ENCODE data around the gene IZUMO1. TPM values are rescaled to one million over a fixed set of nuclear protein-coding genes. Genes with fewer than 3 reads are reported as not detected.

Gene IZUMO1
- total RNA-seq, 1 experiment from 2014 or later, result 0.12 TPM

- no peak for DNase-seq (ENCODE audit: low read depth)
Measured at GRCh38 chr19:48757089-48757675, 10.5 kb upstream of the IZUMO1 start.

DNA sequence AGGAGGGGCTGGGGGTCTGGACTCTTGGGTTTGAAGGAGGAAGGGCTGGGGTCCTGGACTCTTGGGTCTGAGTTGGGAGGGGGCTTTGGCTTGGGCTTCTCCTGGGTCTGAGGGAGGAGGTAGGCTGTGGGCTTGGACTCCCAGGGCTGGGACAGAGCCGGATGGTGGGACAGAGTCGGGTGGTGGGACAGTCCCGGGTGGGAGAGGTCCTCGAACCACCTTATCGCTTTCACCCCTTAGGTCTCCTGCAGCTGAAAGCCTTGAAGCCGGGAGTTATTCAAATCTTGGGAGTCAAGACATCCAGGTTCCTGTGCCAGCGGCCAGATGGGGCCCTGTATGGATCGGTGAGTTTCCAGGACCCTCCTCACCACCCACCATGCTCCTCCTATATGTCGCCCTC, 10.0 kb upstream of the IZUMO1 start:
- DNase-seq (ENCODE audit: low read depth), result no peak

DNA sequence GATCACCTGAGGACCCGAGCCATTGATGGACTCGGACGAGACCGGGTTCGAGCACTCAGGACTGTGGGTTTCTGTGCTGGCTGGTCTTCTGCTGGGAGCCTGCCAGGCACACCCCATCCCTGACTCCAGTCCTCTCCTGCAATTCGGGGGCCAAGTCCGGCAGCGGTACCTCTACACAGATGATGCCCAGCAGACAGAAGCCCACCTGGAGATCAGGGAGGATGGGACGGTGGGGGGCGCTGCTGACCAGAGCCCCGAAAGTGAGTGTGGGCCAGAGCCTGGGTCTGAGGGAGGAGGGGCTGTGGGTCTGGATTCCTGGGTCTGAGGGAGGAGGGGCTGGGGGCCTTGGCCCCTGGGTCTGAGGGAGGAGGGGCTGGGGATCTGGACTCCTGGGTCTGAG, 9.5 kb upstream of the IZUMO1 start:
- no peak for DNase-seq (ENCODE audit: low read depth)

DNA sequence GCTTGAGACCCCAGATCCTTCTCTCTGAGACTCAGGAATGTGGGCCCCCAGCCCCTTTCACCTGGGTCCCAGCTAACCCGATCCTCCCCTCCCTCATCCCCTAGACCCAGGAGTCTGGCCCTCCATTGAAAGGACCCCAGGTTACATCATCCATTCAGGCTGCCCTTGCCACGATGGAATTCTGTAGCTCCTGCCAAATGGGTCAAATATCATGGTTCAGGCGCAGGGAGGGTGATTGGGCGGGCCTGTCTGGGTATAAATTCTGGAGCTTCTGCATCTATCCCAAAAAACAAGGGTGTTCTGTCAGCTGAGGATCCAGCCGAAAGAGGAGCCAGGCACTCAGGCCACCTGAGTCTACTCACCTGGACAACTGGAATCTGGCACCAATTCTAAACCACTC, 9.1 kb upstream of the IZUMO1 start:
- no peak for DNase-seq (ENCODE audit: low read depth)

DNA sequence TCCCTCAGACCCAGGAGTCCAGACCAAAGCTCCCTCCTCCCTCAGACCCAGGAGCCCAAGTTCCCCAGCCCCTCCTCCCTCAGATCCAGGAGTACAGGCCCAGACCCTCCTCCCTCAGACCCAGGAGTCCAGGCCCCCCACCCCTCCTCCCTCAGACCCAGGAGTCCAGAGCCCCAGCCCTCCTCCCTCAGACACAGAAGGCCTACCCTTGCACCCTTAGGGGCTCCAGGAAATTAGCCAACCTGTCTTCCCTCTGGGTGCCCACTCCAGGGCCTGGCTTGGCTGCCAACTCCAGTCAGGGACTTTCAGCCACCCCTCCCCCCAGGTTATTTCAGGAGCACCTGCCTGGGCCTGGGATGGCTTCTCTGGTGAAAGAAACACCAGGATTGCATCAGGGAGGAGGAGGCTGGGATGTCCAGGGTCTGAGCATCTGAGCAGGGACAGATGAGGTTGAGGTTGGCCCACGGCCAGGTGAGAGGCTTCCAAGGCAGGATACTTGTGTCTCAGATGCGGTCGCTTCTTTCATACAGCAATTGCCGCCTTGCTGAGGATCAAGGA, 8.5 kb upstream of the IZUMO1 start, which contains the start of gene FGF21:
FGF21 (plus strand) TSS at position 441 of the 558 bp plus-strand sequence. CDS start 713 bp downstream, outside the sequence.
- no peak for DNase-seq (ENCODE audit: low read depth)

GRCh38 chr19:48752496-48753365, 6.0 kb upstream of the IZUMO1 start, which contains the start of gene FUT1:
Gene FUT1 (minus strand): TSS chr19:48752641. CDS start chr19:48751281, 1,360 bp downstream.
- peak; percentile 65 for DNase-seq (ENCODE audit: low read depth)

- DNase-seq (ENCODE audit: low read depth), result peak; percentile 30
Measured at GRCh38 chr19:48751845-48752495, 5.3 kb upstream of the IZUMO1 start.

- no peak for DNase-seq (ENCODE audit: low read depth)
Measured at GRCh38 chr19:48750771-48751504, 4.2 kb upstream of the IZUMO1 start.

GRCh38 chr19:48750351-48750750, 3.6 kb upstream of the IZUMO1 start:
- no peak for DNase-seq (ENCODE audit: low read depth)

DNA sequence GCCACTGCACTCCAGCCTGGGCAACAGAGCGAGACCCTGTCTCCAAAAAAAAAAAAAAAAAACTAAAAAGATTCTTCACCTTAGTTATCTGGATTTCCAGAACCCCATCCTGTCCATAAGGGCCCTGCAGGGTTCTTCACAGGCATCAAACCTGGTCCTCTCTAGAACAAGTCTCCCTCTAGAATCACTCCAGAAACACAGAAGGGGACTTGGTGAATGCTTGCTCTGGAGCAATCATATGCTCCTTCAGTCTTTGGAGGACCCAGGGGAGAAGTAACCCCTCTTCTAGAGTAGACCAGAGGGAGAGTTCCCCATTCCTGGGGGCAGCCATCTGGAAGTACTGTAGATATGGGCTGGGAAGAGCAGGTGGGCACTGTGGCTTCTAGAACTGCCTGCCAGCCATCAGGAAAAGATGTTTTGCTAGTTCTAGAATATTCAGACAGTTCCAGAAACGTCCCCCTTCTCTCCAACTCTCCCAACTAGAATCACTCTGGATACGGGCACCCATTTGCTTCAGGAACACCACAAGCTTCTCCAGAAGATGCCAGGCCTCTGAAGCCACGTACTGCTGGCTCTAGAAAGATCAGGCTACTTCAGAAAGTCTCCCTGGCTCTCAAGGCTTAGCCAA, 3.0 kb upstream of the IZUMO1 start:
- DNase-seq (ENCODE audit: low read depth), result no peak

GRCh38 chr19:48746110-48746509, 599 bp downstream of the IZUMO1 start:
- DNase-seq (ENCODE audit: low read depth), result no peak

GRCh38 chr19:48745208-48745995, 1.3 kb downstream of the IZUMO1 start:
- peak; percentile 60 for DNase-seq (ENCODE audit: low read depth)

GRCh38 chr19:48742096-48742495, 4.6 kb downstream of the IZUMO1 start:
- no peak for DNase-seq (ENCODE audit: low read depth)

- DNase-seq (ENCODE audit: low read depth), result no peak
Measured at GRCh38 chr19:48741129-48741999, 5.3 kb downstream of the IZUMO1 start.

DNA sequence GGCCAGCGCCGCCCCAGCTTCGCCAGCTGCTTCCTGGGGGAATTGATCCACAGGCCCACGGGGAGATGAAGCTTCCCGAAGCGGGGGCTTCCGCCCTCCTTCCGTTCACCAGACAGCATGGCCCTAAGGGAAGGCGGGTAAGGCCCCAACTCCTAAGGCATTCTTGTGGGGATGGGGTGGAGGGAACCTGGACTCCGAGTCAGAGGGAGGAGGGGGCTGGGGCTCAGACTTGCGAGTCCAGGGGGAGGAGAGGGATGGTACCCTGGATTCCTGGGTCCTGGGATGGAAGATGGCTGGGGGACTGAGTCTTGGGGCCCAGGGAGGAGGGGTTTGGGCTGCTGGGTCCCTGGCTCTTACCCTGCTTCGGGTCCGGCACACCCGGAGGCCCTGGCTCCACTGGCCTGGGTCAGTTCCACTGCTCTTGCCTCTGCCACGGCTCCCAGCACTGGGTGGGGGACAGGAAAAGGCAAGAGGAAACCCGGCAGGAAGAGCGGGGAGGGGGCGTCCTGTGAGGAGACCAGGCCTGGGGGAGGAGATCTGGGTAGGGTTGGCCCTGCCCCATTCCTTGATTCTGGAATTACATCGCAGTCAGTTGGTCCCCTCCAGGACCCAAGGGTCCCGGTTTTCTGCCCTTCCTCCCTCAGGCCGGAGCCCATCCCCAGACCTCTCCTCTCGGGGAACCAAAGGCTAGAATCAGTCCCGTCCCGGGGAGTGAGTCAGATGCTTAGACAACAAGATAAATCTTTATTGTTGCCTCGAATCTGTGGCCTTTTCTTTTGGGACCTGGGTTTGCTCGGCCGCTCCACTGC, 6.3 kb downstream of the IZUMO1 start, which contains the start of gene RASIP1:
RASIP1 (minus strand) TSS at position 447 of the 809 bp plus-strand sequence; CDS start at position 119, 328 bp downstream.
- DNase-seq (ENCODE audit: low read depth), result no peak

DNA sequence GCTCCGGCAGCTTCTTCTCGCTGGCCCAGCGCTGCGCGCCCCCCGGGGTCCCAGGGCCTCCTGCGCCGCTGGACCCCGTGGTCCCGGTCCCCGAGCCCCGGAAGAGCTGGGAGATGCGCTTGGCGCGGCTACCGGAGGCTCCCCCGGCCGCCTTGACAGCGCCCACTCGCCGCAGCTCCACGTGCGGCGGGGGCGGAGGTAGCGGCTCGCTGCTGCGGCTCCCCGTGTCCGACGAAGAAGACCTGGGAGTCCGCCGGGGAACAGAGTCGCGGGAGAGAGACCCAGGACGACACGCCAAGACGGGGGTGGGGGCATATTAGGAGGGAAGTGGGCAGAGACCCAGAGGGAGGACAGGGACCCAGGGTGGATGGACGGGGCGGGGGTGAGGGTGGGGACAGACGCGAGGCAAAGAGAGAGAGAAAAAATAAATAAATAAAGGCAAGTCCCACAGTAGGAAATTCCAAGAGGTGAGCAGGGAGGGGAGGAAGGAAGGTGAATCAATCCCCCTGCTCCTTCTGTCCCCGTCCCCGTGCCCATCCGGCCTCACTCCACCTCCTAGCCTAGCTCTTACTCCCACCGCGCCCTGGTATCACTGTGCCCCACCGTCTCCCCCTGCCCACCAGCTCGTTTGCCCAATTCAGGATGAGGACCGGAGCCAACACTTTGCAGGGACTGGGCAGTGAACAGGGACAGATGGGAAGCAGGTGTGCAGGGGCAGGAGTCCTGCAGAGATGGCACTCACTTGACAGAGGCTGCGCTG, 7.1 kb downstream of the IZUMO1 start:
- no peak for DNase-seq (ENCODE audit: low read depth)
